HCEC 1CT (cell line): ENCODE data around the gene PSMB9.
A peak's percentile ranks its signal among the peaks of the same experiment; 100 is the strongest.

Experiments used
- DNase-seq: peaks from one replicate; pipeline ENCODE4 v3.0.0-alpha.2; 2017

The PSMB9 gene

GRCh38 chr6:32840604-32841246 is 13.3 kb upstream of the PSMB9 start:
- DNase-seq: no peak

GRCh38 chr6:32842021-32842650 is 11.9 kb upstream of the PSMB9 start:
- no peak for DNase-seq

GRCh38 chr6:32842690-32843089 is 11.3 kb upstream of the PSMB9 start:
- DNase-seq: no peak

- DNase-seq: no peak
Measured at GRCh38 chr6:32843331-32843978, 10.5 kb upstream of the PSMB9 start.

GRCh38 chr6:32843979-32844838 is 9.8 kb upstream of the PSMB9 start, which contains the start of gene PSMB8:
PSMB8 (minus strand) TSS chr6:32844047; CDS start chr6:32843996, 51 bp downstream.
- peak; percentile 87 for DNase-seq

GRCh38 chr6:32844839-32845383 is 9.1 kb upstream of the PSMB9 start:
- no peak for DNase-seq

GRCh38 chr6:32845384-32845884 is 8.6 kb upstream of the PSMB9 start:
- DNase-seq: no peak

GRCh38 chr6:32847004-32847403 is 7.0 kb upstream of the PSMB9 start:
- no peak for DNase-seq

GRCh38 chr6:32847795-32848194 is 6.2 kb upstream of the PSMB9 start:
- no peak for DNase-seq

GRCh38 chr6:32849126-32849525 is 4.9 kb upstream of the PSMB9 start:
- DNase-seq: no peak

GRCh38 chr6:32851025-32851424 is 3.0 kb upstream of the PSMB9 start:
- no peak for DNase-seq

- DNase-seq: no peak
Measured at GRCh38 chr6:32852018-32852843, 1.8 kb upstream of the PSMB9 start.

GRCh38 chr6:32852844-32853540 is 1.0 kb upstream of the PSMB9 start:
- peak; percentile 42 for DNase-seq

- peak; percentile 42 for DNase-seq
Measured at GRCh38 chr6:32854376-32855178, 585 bp downstream of the PSMB9 start.

- no peak for DNase-seq
Measured at GRCh38 chr6:32855467-32856174, 1.6 kb downstream of the PSMB9 start.

GRCh38 chr6:32857156-32857891 is 3.3 kb downstream of the PSMB9 start:
- DNase-seq: no peak

GRCh38 chr6:32858194-32858593 is 4.2 kb downstream of the PSMB9 start:
- no peak for DNase-seq

- DNase-seq: no peak
Measured at GRCh38 chr6:32860674-32861073, 6.7 kb downstream of the PSMB9 start.

GRCh38 chr6:32862725-32863124 is 8.7 kb downstream of the PSMB9 start:
- no peak for DNase-seq
